HG03521 (cell line): Measurements from ENCODE around the gene FTO.
"Not testable (repeated sequence)": the region's sequence is repeated elsewhere in the genome, so short reads cannot be mapped to it uniquely, and the experiment has no call there.

Experiments used
- ATAC-seq: cut with Tn5 transposase; IDR thresholded peaks from one replicate; pipeline ENCODE4 v1.9.1; 2021; ENCODE audit warnings: mild to moderate bottlenecking, moderate library complexity; ENCODE audit not compliant: unreplicated experiment

FTO gene

GRCh38 chr16:54165912-54166865 lies 462.2 kb downstream of the FTO start:
- ATAC-seq: no peak

GRCh38 chr16:54169112-54169511 lies 465.2 kb downstream of the FTO start:
- no peak for ATAC-seq

GRCh38 chr16:54171626-54172537 lies 467.9 kb downstream of the FTO start:
- ATAC-seq: no peak

GRCh38 chr16:54173490-54173889 lies 469.5 kb downstream of the FTO start:
- ATAC-seq: no peak

- ATAC-seq: no peak
Observed at GRCh38 chr16:54174201-54174600, 470.2 kb downstream of the FTO start.

GRCh38 chr16:54174750-54175149 lies 470.8 kb downstream of the FTO start:
- ATAC-seq: no peak

GRCh38 chr16:54175169-54175551 lies 471.2 kb downstream of the FTO start:
- ATAC-seq: no peak

- ATAC-seq: no peak
Observed at GRCh38 chr16:54175552-54176375, 471.8 kb downstream of the FTO start.

- no peak for ATAC-seq
Observed at GRCh38 chr16:54176376-54176901, 472.5 kb downstream of the FTO start.

GRCh38 chr16:54177052-54177861 lies 473.3 kb downstream of the FTO start:
- ATAC-seq: no peak

GRCh38 chr16:54177862-54178477 lies 474.0 kb downstream of the FTO start:
- ATAC-seq: no peak

- ATAC-seq: no peak
Observed at GRCh38 chr16:54178478-54178976, 474.6 kb downstream of the FTO start.

- ATAC-seq: no peak
Observed at GRCh38 chr16:54180421-54181359, 476.7 kb downstream of the FTO start.

GRCh38 chr16:54181683-54182329 lies 477.9 kb downstream of the FTO start:
- not testable (repeated sequence) for ATAC-seq

- ATAC-seq: no peak
Observed at GRCh38 chr16:54185045-54185444, 481.1 kb downstream of the FTO start.

- ATAC-seq: no peak
Observed at GRCh38 chr16:54191163-54191562, 487.2 kb downstream of the FTO start.

GRCh38 chr16:54191592-54191991 lies 487.6 kb downstream of the FTO start:
- ATAC-seq: no peak
